ENCODE data around the gene SLC1A5.

The SLC1A5 gene

DNA sequence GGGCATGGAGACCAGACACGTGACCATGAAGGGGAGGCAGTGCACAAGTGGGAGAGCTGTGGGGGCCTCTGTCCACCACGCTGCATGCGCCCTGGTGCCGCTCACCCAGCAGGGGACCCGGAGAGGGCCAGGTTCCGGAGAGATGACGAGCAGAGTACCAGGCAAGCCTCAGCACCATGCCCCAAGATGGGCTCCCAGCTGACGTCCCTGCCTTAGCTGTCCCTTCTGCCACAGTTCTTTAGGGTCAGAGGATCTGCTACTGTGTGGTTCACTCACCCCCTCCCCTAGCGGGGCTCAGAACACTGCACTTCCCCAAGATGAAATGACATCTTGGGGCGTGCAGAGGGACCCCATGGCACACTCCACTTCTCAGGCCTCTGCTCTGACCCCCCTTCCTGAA lies 61.8 kb downstream of the SLC1A5 start:
- DNase-seq (ENCODE audit: low read depth, low spot score) = no peak

DNA sequence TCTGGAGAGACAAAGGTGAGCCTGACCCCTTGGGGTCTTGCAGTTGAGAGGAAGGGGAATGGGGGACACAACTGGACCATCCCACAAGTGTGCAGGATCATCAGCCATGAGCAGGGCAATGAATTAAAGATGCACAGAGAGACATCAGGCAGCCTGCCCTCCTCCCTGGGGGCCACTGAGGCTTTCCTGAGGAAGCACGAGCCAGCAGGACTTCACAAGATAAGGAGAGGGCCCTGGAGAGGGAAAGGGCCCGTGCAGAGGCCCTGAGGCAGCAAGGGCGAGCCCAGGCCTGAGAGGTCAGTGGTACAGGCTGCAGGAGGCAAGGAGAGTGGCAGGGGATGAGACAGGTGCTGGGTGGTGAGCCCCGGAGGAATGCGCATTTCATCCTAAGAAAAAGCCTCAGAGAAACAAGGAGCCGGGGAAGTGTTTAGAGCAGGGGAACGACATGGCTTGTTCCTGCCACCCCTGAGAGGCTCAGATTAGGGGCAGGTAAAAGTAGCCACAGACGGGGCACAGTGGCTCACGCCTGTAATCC lies 62.5 kb downstream of the SLC1A5 start:
- DNase-seq (ENCODE audit: low read depth, low spot score) = no peak

DNA sequence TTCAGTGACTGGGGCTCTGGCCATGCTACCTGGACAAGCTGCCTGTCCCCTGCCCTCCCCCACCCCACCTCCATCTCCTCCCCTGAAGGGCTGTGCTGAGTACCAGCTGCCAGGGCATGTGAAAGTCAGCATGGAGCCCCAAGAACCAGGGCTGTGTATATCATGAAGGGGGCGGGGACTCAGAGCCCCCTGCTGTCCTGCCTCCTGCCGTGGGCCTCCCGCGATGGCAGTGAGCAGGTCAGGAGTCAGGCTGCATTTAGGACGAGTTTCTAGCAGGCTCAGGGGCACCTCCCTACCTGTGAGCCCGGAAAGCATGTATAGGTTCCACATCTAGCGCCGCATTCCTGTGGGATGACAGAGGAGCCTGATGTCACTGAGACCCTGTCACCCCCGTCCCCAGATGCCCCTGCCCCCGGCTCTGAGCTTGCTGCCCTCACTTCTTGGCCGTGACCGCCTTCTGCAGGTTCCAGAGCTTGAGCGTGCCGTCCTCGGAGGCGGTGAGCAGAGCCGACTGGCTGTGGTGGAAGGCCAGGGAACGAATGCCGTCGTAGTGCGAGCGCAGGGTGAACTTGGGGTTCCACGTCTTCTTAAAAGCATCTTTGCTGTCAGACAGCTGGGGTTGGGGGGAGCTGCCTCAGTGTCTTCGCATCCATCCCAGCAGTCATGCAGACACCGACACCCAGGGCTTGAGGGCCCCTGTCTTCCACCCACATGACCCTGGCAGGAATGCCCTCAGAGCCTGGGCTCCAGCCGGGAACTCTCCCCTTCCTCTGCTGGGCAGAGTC lies 63.2 kb downstream of the SLC1A5 start:
- DNase-seq (ENCODE audit: low read depth, low spot score) = no peak

Measured in iPS DF 19.7 (cell line).